Spleen (tissue), 11 donors: Measurements from ENCODE around the gene DOCK11. TPM values are rescaled to one million over a fixed set of nuclear protein-coding genes. Genes with fewer than 3 reads are reported as not detected.

Source experiments
- DNase-seq: peaks from one replicate; pipeline ENCODE4 v3.0.0-alpha.2; 2020
- H3K27ac ChIP-seq, 8 donors: fragments of 200-600 bp; sonication (generic) in 7 of 8; 1 replicate in 4 of 8; 2 replicates in 4 of 8; pipeline versions ENCODE4 v1.5.0 to v1.8.0; 2016 to 2021; ENCODE audit warnings: inconsistent platforms in 4 of 8, mild to moderate bottlenecking in 4 of 8, moderate library complexity in 1 of 8
- H3K27me3 ChIP-seq, 7 donors: fragments of 200-600 bp; sonication (generic) in 6 of 7; replicated peaks in 1 of 7; 1 replicate in 4 of 7; 2 replicates in 3 of 7; pipeline versions ENCODE4 v1.5.0 to v1.8.0; 2016 to 2021; ENCODE audit warnings: inconsistent platforms in 3 of 7, mild to moderate bottlenecking in 1 of 7
- H3K36me3 ChIP-seq, 6 donors: fragments of 200-600 bp; sonication (generic) in 5 of 6; 1 replicate in 4 of 6; 2 replicates in 2 of 6; pipeline versions ENCODE4 v1.5.0 to v1.8.0; 2016 to 2021; ENCODE audit warnings: inconsistent platforms in 2 of 6
- H3K4me1 ChIP-seq, 6 donors: fragments of 200-600 bp; sonication (generic) in 5 of 6; 1 replicate in 3 of 6; 2 replicates in 3 of 6; pipeline versions ENCODE4 v1.5.0 to v1.8.0; 2016 to 2021; ENCODE audit warnings: inconsistent platforms in 3 of 6
- H3K4me3 ChIP-seq, 8 donors: fragments of 200-600 bp; sonication (generic) in 7 of 8; 1 replicate in 4 of 8; 2 replicates in 4 of 8; pipeline versions ENCODE4 v1.5.0 to v1.8.0; 2016 to 2021; ENCODE audit warnings: inconsistent platforms in 4 of 8, mild to moderate bottlenecking in 4 of 8, moderate library complexity in 2 of 8
- H3K9me3 ChIP-seq, 8 donors: fragments of 200-600 bp; sonication (generic) in 7 of 8; 1 replicate in 4 of 8; 2 replicates in 4 of 8; pipeline versions ENCODE4 v1.5.0 to v1.8.0; 2016 to 2021; ENCODE audit warnings: inconsistent platforms in 4 of 8
- POLR2A ChIP-seq, 3 donors: fragments of 450-650 bp; IDR thresholded peaks; one replicate each; pipeline ENCODE4 v1.5.1; 2017; ENCODE audit warnings: antibody characterized with exemption in 3 of 3, mild to moderate bottlenecking in 1 of 3
- POLR2AphosphoS5 ChIP-seq, 3 donors: sonication (generic); formaldehyde crosslinking; IDR thresholded peaks; one replicate each; pipeline ENCODE4 v1.5.1; 2017; ENCODE audit warnings: antibody characterized with exemption in 3 of 3
- WGBS, 5 donors: extraction: QIAGEN DNeasy Blood & Tissue Kit in 3 of 5; methylation state at CpG; one replicate each; pipeline versions ENCODE4 v1.1.5 to v1.1.7; 2013 to 2018; 5-methylcytosine and 5-hydroxymethylcytosine counted together
- intact Hi-C: fragments of 100-400 bp; cut with DNase I; formaldehyde crosslinking; loops from one replicate; pipeline ENCODE4 v1.15.0; 2023; ENCODE audit warnings: low total_unique reads
- polyA plus RNA-seq, 3 donors: library from polyadenylated mRNA; stranded (reverse); fragments of 200-250 nt; gene quantifications; one replicate each; pipeline ENCODE4 v1.2.1, GENCODE V29; 2013
- total RNA-seq, 7 donors: library from RNA; depleted of rRNA in 3 of 7; stranded (reverse); fragments of >200 nt in 3 of 7; fragmentation: NEBNext Ultra II Directional in 4 of 7; extraction: Animal tissue kit (Norgen Biotek cat#: 25700) in 4 of 7; gene quantifications; one replicate each; pipeline versions ENCODE4 v1.1.0 to v1.2.1, GENCODE V29; 2016 to 2021
- TF ChIP-seq, protein P1 (sequence below), 11 experiments: fragments of 200-600 bp in 7 of 11; fragments of 450-650 bp in 4 of 11; sonication (generic) in 4 of 11; IDR thresholded peaks in 8 of 11; conservative IDR thresholded peaks in 3 of 11; 1 replicate in 7 of 11; 2 replicates in 4 of 11; pipeline versions ENCODE4 v1.4.0 to v1.8.0; 2016 to 2021; ENCODE audit warnings: antibody characterized with exemption in 11 of 11, inconsistent platforms in 4 of 11, mild to moderate bottlenecking in 1 of 11
- donor health status: healthy with polysubstance abuse.
- donor health status: DM: no; HTN: no; CAD: no; lungs with moderate emphysema.
- donor health status: DM: no; HTN: no; CAD: no.
- donor health status: Bipolar disorder and iron deficiency.
- donor health status: healthy.
- donor health status: DM: no; HTN: no; CAD: no.
- donor health status: DM: yes; HTN: yes; CAD: no.

The DOCK11 gene
- total and polyA plus RNA-seq, 10 donors: 32.8 to 68.9 (median 56.0) TPM

- 57 to 86% (median 71%) methylated on average over 1 of the region's 1 CpG for WGBS, 5 donors
- H3K27ac ChIP-seq: no peak overlapping the region
- no peaks in the 10 kb centered on the region for H3K27me3 ChIP-seq
- H3K4me3 ChIP-seq: no peak overlapping the region
- no peaks in the 10 kb centered on the region for H3K9me3 ChIP-seq
- H3K36me3 ChIP-seq: peaks cover 0 to 78% (median 10%) of the 10 kb centered on the region in 6 donors
- DNase-seq: no peak
- intact Hi-C loops: no loop called here
- TF ChIP-seq, protein P1, sequence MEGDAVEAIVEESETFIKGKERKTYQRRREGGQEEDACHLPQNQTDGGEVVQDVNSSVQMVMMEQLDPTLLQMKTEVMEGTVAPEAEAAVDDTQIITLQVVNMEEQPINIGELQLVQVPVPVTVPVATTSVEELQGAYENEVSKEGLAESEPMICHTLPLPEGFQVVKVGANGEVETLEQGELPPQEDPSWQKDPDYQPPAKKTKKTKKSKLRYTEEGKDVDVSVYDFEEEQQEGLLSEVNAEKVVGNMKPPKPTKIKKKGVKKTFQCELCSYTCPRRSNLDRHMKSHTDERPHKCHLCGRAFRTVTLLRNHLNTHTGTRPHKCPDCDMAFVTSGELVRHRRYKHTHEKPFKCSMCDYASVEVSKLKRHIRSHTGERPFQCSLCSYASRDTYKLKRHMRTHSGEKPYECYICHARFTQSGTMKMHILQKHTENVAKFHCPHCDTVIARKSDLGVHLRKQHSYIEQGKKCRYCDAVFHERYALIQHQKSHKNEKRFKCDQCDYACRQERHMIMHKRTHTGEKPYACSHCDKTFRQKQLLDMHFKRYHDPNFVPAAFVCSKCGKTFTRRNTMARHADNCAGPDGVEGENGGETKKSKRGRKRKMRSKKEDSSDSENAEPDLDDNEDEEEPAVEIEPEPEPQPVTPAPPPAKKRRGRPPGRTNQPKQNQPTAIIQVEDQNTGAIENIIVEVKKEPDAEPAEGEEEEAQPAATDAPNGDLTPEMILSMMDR (IDR thresholded peaks at IDR 0.05 in 8 of 11, conservative IDR thresholded peaks at IDR 0.05 in 3 of 11): no peak
- TF ChIP-seq POLR2A (IDR thresholded peaks at IDR 0.05) (no peak), POLR2AphosphoS5 (IDR thresholded peaks at IDR 0.05) (no peak)
- H3K4me1 ChIP-seq: no peaks in the 10 kb centered on the region
These were observed 68.9 kb downstream of the DOCK11 start for GRCh38 chrX:118564498-118564897.

GRCh38 chrX:118565853-118566252 lies 70.2 kb downstream of the DOCK11 start:
- Histone ChIP-seq H3K27me3 (no peaks in the 10 kb centered on the region), H3K36me3 (peaks cover 0 to 85% (median 7%) of the 10 kb centered on the region in 6 donors), H3K9me3 (no peaks in the 10 kb centered on the region), H3K4me3 (no peak overlapping the region), H3K27ac (no peak overlapping the region), H3K4me1 (no peaks in the 10 kb centered on the region)
- WGBS, 5 donors: 40 to 58% (median 54%) methylated on average over 6 of the region's 6 CpGs
- DNase-seq: no peak
- TF ChIP-seq POLR2A (IDR thresholded peaks at IDR 0.05) (no peak), POLR2AphosphoS5 (IDR thresholded peaks at IDR 0.05) (no peak)
- TF ChIP-seq, protein P1 (IDR thresholded peaks at IDR 0.05 in 8 of 11, conservative IDR thresholded peaks at IDR 0.05 in 3 of 11): no peak
- intact Hi-C loops: no loop called here

DNA sequence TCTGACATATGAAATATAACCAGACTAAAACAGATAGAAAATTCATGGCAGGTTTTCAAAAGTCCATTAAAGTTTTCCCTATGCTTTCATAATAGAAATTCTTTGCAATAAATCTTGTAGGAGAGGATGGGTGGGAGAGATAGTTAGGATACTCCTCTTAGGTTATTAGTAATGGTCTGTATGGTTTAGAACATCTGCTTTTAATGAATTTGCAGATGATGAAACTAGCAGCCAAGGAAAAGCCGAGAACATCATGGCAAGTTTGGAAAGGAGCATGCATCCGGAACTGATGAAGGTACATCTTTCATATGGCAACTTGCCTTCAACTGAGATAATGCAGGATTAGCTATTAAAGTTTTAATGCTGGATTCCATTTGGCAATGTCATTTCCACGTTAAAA lies 70.7 kb downstream of the DOCK11 start:
- Histone ChIP-seq H3K36me3 (peaks cover 0 to 87% (median 7%) of the 10 kb centered on the region in 6 donors), H3K4me1 (no peaks in the 10 kb centered on the region), H3K27me3 (no peaks in the 10 kb centered on the region), H3K4me3 (no peak overlapping the region), H3K27ac (no peak overlapping the region), H3K9me3 (no peaks in the 10 kb centered on the region)
- no peak for DNase-seq
- TF ChIP-seq POLR2A (IDR thresholded peaks at IDR 0.05): no peak
- TF ChIP-seq POLR2AphosphoS5 (IDR thresholded peaks at IDR 0.05): no peak
- TF ChIP-seq, protein P1 (IDR thresholded peaks at IDR 0.05 in 8 of 11, conservative IDR thresholded peaks at IDR 0.05 in 3 of 11): no peak
- WGBS, 5 donors: 67 to 88% (median 76%) methylated on average over 3 of the region's 3 CpGs
- intact Hi-C loops: no loop called here

DNA sequence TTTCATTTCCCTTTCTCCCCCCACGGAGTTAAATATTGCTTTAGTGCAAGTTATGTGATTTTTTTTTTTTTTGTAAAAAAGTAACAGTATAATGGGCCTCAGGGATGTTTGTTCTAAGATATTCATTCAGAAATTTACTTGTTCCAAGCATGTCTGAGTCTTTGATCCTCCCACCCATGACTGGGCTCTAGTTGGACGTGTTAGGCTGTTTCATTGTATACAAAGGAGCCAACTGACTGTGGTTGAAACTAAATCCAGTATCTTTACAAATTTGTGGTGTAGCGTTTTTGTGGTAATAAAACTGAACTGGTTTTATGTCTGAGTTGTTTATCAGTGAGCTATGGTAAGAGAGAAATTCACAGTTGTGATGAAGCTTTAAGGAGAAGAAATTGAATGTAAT lies 74.1 kb downstream of the DOCK11 start:
- no peaks in the 10 kb centered on the region for H3K9me3 ChIP-seq
- H3K4me3 ChIP-seq: no peak overlapping the region
- TF ChIP-seq POLR2A (IDR thresholded peaks at IDR 0.05) (no peak), POLR2AphosphoS5 (IDR thresholded peaks at IDR 0.05) (no peak)
- TF ChIP-seq, protein P1 (IDR thresholded peaks at IDR 0.05 in 8 of 11, conservative IDR thresholded peaks at IDR 0.05 in 3 of 11): no peak
- H3K4me1 ChIP-seq: no peaks in the 10 kb centered on the region
- H3K27ac ChIP-seq: no peak overlapping the region
- H3K36me3 ChIP-seq: peaks cover 0 to 86% (median 9%) of the 10 kb centered on the region in 6 donors
- 60 to 91% (median 88%) methylated on average over 3 of the region's 3 CpGs for WGBS, 5 donors
- DNase-seq: no peak
- no peaks in the 10 kb centered on the region for H3K27me3 ChIP-seq
- intact Hi-C loops: no loop called here
